ENCODE measurements around the gene IZUMO1. TPM values are rescaled to one million over a fixed set of nuclear protein-coding genes. Genes with fewer than 3 reads are reported as not detected.
A peak's percentile ranks its signal among the peaks of the same experiment; 100 is the strongest.

The IZUMO1 gene
- total and polyA plus RNA-seq, 2 of the 13 experiments (the other 11 are each of a cell fraction or from before 2014, with no cell fraction given): 0.07 to 0.22 TPM

DNA sequence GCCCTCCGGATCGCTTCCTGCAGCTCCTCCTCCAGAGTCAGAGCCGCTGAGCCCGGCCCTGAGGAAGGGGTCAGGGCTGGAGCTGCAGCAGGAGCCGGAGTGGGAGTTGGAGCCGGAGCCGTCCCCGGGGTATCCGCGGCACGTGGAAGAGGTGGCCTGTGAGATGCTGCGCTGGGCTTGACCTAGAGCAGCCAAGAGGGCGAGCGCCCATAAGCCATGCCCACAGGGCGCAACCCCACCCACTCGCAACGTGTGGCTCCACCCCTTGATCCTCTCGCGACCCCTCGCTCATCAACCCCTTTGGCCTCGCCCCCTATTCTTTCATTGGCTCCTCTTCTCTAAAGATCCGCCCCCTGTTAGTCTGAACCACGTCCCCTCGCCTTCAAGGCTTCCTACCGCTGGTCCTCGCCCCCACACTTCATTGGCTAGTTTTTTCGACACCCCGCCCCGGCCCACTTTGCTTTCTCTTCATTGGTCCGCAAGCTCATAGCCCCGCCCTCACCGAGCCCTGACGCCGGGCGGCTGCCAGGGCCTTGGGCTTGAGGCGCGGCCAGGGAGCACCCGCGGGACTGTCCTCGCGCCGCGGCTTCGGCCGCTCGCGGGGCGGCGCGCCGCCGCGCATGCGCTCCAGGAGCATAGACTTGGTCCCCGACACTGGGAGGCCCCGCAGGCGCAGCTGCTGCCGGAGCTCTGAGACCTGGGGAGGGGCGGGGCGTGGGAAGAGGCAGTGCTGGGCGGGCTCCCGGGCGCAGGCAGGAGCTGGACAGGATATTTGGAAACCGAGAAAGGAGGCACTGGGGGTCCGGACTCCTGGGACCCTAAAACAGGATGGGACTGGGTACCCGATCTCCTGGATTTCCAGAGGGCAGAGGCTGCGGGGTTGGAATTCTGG is 32.6 kb downstream of the IZUMO1 start (continued):
- TF ChIP-seq, protein P1, sequence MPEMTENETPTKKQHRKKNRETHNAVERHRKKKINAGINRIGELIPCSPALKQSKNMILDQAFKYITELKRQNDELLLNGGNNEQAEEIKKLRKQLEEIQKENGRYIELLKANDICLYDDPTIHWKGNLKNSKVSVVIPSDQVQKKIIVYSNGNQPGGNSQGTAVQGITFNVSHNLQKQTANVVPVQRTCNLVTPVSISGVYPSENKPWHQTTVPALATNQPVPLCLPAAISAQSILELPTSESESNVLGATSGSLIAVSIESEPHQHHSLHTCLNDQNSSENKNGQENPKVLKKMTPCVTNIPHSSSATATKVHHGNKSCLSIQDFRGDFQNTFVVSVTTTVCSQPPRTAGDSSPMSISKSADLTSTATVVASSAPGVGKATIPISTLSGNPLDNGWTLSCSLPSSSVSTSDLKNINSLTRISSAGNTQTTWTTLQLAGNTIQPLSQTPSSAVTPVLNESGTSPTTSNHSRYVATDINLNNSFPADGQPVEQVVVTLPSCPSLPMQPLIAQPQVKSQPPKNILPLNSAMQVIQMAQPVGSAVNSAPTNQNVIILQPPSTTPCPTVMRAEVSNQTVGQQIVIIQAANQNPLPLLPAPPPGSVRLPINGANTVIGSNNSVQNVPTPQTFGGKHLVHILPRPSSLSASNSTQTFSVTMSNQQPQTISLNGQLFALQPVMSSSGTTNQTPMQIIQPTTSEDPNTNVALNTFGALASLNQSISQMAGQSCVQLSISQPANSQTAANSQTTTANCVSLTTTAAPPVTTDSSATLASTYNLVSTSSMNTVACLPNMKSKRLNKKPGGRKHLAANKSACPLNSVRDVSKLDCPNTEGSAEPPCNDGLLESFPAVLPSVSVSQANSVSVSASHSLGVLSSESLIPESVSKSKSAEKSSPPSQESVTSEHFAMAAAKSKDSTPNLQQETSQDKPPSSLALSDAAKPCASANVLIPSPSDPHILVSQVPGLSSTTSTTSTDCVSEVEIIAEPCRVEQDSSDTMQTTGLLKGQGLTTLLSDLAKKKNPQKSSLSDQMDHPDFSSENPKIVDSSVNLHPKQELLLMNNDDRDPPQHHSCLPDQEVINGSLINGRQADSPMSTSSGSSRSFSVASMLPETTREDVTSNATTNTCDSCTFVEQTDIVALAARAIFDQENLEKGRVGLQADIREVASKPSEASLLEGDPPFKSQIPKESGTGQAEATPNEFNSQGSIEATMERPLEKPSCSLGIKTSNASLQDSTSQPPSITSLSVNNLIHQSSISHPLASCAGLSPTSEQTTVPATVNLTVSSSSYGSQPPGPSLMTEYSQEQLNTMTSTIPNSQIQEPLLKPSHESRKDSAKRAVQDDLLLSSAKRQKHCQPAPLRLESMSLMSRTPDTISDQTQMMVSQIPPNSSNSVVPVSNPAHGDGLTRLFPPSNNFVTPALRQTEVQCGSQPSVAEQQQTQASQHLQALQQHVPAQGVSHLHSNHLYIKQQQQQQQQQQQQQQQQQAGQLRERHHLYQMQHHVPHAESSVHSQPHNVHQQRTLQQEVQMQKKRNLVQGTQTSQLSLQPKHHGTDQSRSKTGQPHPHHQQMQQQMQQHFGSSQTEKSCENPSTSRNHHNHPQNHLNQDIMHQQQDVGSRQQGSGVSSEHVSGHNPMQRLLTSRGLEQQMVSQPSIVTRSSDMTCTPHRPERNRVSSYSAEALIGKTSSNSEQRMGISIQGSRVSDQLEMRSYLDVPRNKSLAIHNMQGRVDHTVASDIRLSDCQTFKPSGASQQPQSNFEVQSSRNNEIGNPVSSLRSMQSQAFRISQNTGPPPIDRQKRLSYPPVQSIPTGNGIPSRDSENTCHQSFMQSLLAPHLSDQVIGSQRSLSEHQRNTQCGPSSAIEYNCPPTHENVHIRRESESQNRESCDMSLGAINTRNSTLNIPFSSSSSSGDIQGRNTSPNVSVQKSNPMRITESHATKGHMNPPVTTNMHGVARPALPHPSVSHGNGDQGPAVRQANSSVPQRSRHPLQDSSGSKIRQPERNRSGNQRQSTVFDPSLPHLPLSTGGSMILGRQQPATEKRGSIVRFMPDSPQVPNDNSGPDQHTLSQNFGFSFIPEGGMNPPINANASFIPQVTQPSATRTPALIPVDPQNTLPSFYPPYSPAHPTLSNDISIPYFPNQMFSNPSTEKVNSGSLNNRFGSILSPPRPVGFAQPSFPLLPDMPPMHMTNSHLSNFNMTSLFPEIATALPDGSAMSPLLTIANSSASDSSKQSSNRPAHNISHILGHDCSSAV (CRISPR knock-in tag; IDR thresholded peaks at IDR 0.05; ENCODE audit: borderline replicate concordance): no peak
- 0 out of 2 replicates have a peak, but pooled peaks have one; percentile 11 for TF ChIP-seq ZNF816 (CRISPR knock-in tag; IDR thresholded peaks at IDR 0.05; ENCODE audit: borderline replicate concordance)
- TF ChIP-seq NAIF1 (CRISPR knock-in tag; IDR thresholded peaks at IDR 0.05; ENCODE audit: borderline replicate concordance): no peak
- TF ChIP-seq JUNB (CRISPR knock-in tag; IDR thresholded peaks at IDR 0.05; ENCODE audit: borderline replicate concordance): no peak
- TF ChIP-seq POGZ (CRISPR knock-in tag; IDR thresholded peaks at IDR 0.05): no peak
- no peak for TF ChIP-seq ZBTB2 (CRISPR knock-in tag; IDR thresholded peaks at IDR 0.05; ENCODE audit: low read depth)
- TF ChIP-seq REXO4 (CRISPR knock-in tag; IDR thresholded peaks at IDR 0.05; ENCODE audit: borderline replicate concordance): no peak
- TF ChIP-seq HMG20B (CRISPR knock-in tag; conservative IDR thresholded peaks at IDR 0.05): no peak
- peak; percentile 17; the same call in 1 of the 2 replicates for TF ChIP-seq MLX (CRISPR knock-in tag; IDR thresholded peaks at IDR 0.05)
- TF ChIP-seq ZNF792 (CRISPR knock-in tag; IDR thresholded peaks at IDR 0.05): peak; percentile 31; the same call in 1 of the 2 replicates
- peak; percentile 17; the same call in 1 of the 2 replicates for TF ChIP-seq KMT2B (CRISPR knock-in tag; IDR thresholded peaks at IDR 0.05)
- no peak for TF ChIP-seq NONO (IDR thresholded peaks at IDR 0.05)
- TF ChIP-seq NONO (CRISPR knock-in tag; conservative IDR thresholded peaks at IDR 0.05): no peak
- TF ChIP-seq DMAP1 (CRISPR knock-in tag; IDR thresholded peaks at IDR 0.05): no peak
- TF ChIP-seq PTBP1 (IDR thresholded peaks at IDR 0.05; ENCODE audit: low read depth, low read length, poor library complexity, severe bottlenecking): no peak
- no peak for TF ChIP-seq ZNF562 (CRISPR knock-in tag; IDR thresholded peaks at IDR 0.05; ENCODE audit: borderline replicate concordance)
- no peak for TF ChIP-seq FOXM1 (CRISPR knock-in tag; IDR thresholded peaks at IDR 0.05)
- TF ChIP-seq KDM1A (CRISPR knock-in tag; IDR thresholded peaks at IDR 0.05): 0 out of 2 replicates have a peak, but pooled peaks have one; percentile 12
- no peak for TF ChIP-seq ZNF282 (IDR thresholded peaks at IDR 0.05; ENCODE audit: partially characterized antibody)
- no peak for TF ChIP-seq ZNF460 (CRISPR knock-in tag; IDR thresholded peaks at IDR 0.05; ENCODE audit: borderline replicate concordance)
- TF ChIP-seq SMYD3 (CRISPR knock-in tag; IDR thresholded peaks at IDR 0.05): no peak

All from HepG2 (cell line).